Heart right ventricle (tissue), 16 donors: Measurements from ENCODE around the gene AKT1S1. TPM values are rescaled to one million over a fixed set of nuclear protein-coding genes. Genes with fewer than 3 reads are reported as not detected.

Source experiments
- ATAC-seq, 8 donors: fragments of 200-7000 bp; cut with Tn5 transposase; one replicate each; pipeline ENCODE4 v1.9.1; 2020; ENCODE audit warnings: mild to moderate bottlenecking in 8 of 8, moderate library complexity in 8 of 8, moderate number of reproducible peaks in 1 of 8
- DNase-seq, 2 donors: peaks; one replicate each; pipeline ENCODE4 v3.0.0-alpha.2; 2020
- H3K27ac ChIP-seq, 10 donors: fragments of 200-600 bp; sonication (generic) in 2 of 10; one replicate each; pipeline versions ENCODE4 v1.5.0 to v1.8.0; 2020 to 2022; ENCODE audit warnings: mild to moderate bottlenecking in 3 of 10
- H3K27me3 ChIP-seq, 7 donors: fragments of 200-600 bp; one replicate each; pipeline ENCODE4 v1.8.0; 2021 to 2022; ENCODE audit warnings: mild to moderate bottlenecking in 2 of 7
- H3K36me3 ChIP-seq, 9 donors: fragments of 200-600 bp; sonication (generic) in 1 of 9; one replicate each; pipeline versions ENCODE4 v1.5.0 to v1.8.0; 2020 to 2022; ENCODE audit warnings: mild to moderate bottlenecking in 2 of 9
- H3K4me1 ChIP-seq, 9 donors: fragments of 200-600 bp; sonication (generic) in 1 of 9; one replicate each; pipeline versions ENCODE4 v1.5.0 to v1.8.0; 2020 to 2022; ENCODE audit warnings: mild to moderate bottlenecking in 4 of 9
- H3K4me3 ChIP-seq, 10 donors: fragments of 200-600 bp; sonication (generic) in 2 of 10; one replicate each; pipeline versions ENCODE4 v1.5.0 to v1.8.0; 2020 to 2022; ENCODE audit warnings: mild to moderate bottlenecking in 7 of 10, moderate library complexity in 2 of 10
- H3K9me3 ChIP-seq, 11 donors: fragments of 200-600 bp in 10 of 11; sonication (generic) in 2 of 11; one replicate each; pipeline versions ENCODE4 v1.5.0 to v1.8.0; 2013 to 2022; ENCODE audit warnings: mild to moderate bottlenecking in 2 of 11, control low read depth in 1 of 11, moderate library complexity in 1 of 11
- WGBS, 2 donors: extraction: QIAGEN DNeasy Blood & Tissue Kit; methylation state at CpG; one replicate each; pipeline ENCODE4 v1.1.7; 2013; ENCODE audit warnings: inconsistent platforms in 1 of 2; 5-methylcytosine and 5-hydroxymethylcytosine counted together
- intact Hi-C, 10 donors: fragments of 100-400 bp; cut with DNase I; formaldehyde crosslinking; loops; one replicate each; pipeline versions ENCODE4 v1.11.1 to v1.14.2; 2022
- polyA plus RNA-seq, 2 donors: library from polyadenylated mRNA; stranded (reverse); fragments of 200-250 nt; gene quantifications; one replicate each; pipeline ENCODE4 v1.2.3, GENCODE V29; 2013
- total RNA-seq, 10 donors: library from RNA; stranded (reverse); fragmentation: NEBNext Ultra II Directional in 3 of 10; extraction: Animal tissue kit (Norgen Biotek cat#: 25700) in 3 of 10; gene quantifications; one replicate each; pipeline versions ENCODE4 v1.2.1 to v1.2.4, GENCODE V29; 2021 to 2023
- TF ChIP-seq, protein P1 (sequence below), 9 donors: fragments of 200-600 bp; sonication (generic) in 2 of 9; IDR thresholded peaks; one replicate each; pipeline versions ENCODE4 v1.5.0 to v1.8.0; 2021 to 2022; ENCODE audit warnings: antibody characterized with exemption in 9 of 9, mild to moderate bottlenecking in 5 of 9, moderate library complexity in 1 of 9
- donor health status: Arrhythmogenic right ventricular cardiomyopathy.
- donor health status: ischemic (EF 13 %, LVEDD 7.1; RV severe dilation, severe dysfunction).
- donor health status: healthy with polysubstance abuse.
- donor health status: DM: no; HTN: yes; CAD: no.
- donor health status: DM: no; HTN: no; CAD: no.
- donor health status: ischemic (EF 25% LVEDD 6.9; RV normal size, moderate dysfunction).
- donor health status: ischemic (EF 25% LVEDD 5.7; RV mildly dilated, moderate dysfunction).
- donor health status: healthy.
- donor health status: DM: yes; HTN: yes; CAD: no.
- donor health status: Ischemic cardiomyopathy.
- donor health status: ischemic (EF 35%, LVEDD 5.7; RV mildly dilated, moderate dysfunction).
- donor health status: nonischemic (EF 11% LVEDD 7.7; RV severe dilation, severe dysfunction).
- donor health status: DM: yes; HTN: yes; CAD: no.
- donor health status: PGD.
- donor health status: ischemic (EF 29% LVEDD 5.4; RV normal size, mild dysfunction).
- donor health status: nonischemic (EF 23%, LVEDD 6.1; RV moderate dilation, normal function).

AKT1S1 gene
- total and polyA plus RNA-seq, 12 donors: 26.0 to 51.9 (median 32.8) TPM

GRCh38 chr19:49854378-49855263 lies 22.5 kb downstream of the AKT1S1 start:
- Histone ChIP-seq H3K27ac (peak overlapping the region in 1 of 10 donors; percentile 16), H3K27me3 (no peaks in the 10 kb centered on the region), H3K4me3 (no peak overlapping the region), H3K4me1 (peaks cover 9 to 40% (median 29%) of the 10 kb centered on the region in 9 donors), H3K9me3 (peaks cover 0 to under 1% (median 0%) of the 10 kb centered on the region in 11 donors), H3K36me3 (peaks cover 0 to 55% (median 23%) of the 10 kb centered on the region in 9 donors)
- intact Hi-C loops: loop anchor here in 4 of 10 donors (5.0 kb wide), 2 partner anchors 37 to 42 kb away; partner anchors contain the start of genes FUZ (in 3 of the 4) and MED25 (in 1 of the 4)
- no peak for DNase-seq
- no peak for ATAC-seq
- WGBS, 2 donors: 88 to 90% methylated on average over 39 of the region's 39 CpGs
- TF ChIP-seq, protein P1, sequence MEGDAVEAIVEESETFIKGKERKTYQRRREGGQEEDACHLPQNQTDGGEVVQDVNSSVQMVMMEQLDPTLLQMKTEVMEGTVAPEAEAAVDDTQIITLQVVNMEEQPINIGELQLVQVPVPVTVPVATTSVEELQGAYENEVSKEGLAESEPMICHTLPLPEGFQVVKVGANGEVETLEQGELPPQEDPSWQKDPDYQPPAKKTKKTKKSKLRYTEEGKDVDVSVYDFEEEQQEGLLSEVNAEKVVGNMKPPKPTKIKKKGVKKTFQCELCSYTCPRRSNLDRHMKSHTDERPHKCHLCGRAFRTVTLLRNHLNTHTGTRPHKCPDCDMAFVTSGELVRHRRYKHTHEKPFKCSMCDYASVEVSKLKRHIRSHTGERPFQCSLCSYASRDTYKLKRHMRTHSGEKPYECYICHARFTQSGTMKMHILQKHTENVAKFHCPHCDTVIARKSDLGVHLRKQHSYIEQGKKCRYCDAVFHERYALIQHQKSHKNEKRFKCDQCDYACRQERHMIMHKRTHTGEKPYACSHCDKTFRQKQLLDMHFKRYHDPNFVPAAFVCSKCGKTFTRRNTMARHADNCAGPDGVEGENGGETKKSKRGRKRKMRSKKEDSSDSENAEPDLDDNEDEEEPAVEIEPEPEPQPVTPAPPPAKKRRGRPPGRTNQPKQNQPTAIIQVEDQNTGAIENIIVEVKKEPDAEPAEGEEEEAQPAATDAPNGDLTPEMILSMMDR (IDR thresholded peaks at IDR 0.05): no peak

- TF ChIP-seq, protein P1 (IDR thresholded peaks at IDR 0.05): no peak
- Histone ChIP-seq H3K4me3 (no peak overlapping the region), H3K27ac (no peak overlapping the region), H3K27me3 (no peaks in the 10 kb centered on the region), H3K4me1 (peaks cover 9 to 40% (median 29%) of the 10 kb centered on the region in 9 donors), H3K36me3 (peaks cover 0 to 48% (median 21%) of the 10 kb centered on the region in 9 donors), H3K9me3 (peaks cover 0 to 8% (median 0%) of the 10 kb centered on the region in 11 donors)
- DNase-seq (no peak), ATAC-seq (no peak)
- intact Hi-C loops: loop anchor here in 4 of 10 donors (5.0 kb wide), 2 partner anchors 37 to 42 kb away; partner anchors contain the start of genes FUZ (in 3 of the 4) and MED25 (in 1 of the 4)
- WGBS, 2 donors: 88 to 89% methylated on average over 10 of the region's 10 CpGs
Measured at GRCh38 chr19:49853852-49854377, 23.2 kb downstream of the AKT1S1 start.

- Histone ChIP-seq H3K4me1 (peaks cover 9 to 49% (median 29%) of the 10 kb centered on the region in 9 donors), H3K36me3 (peaks cover 0 to 36% (median 14%) of the 10 kb centered on the region in 9 donors), H3K9me3 (peaks cover 0 to 10% (median 0%) of the 10 kb centered on the region in 11 donors), H3K27ac (no peak overlapping the region), H3K27me3 (no peaks in the 10 kb centered on the region), H3K4me3 (peak overlapping the region in 6 of 10 donors; percentile 74 to 100 (median 84))
- 76 to 77% methylated on average over 14 of the region's 14 CpGs for whole genome bisulfite sequencing, 2 donors
- TF ChIP-seq, protein P1 (IDR thresholded peaks at IDR 0.05): no peak
- ATAC-seq (no peak), DNase-seq (no peak)
- intact Hi-C loops: loop anchor here in 4 of 10 donors (5.0 kb wide), 2 partner anchors 35 to 40 kb away; partner anchors contain the start of genes FUZ (in 3 of the 4) and MED25 (in 1 of the 4)
Measured at GRCh38 chr19:49852631-49853126, 24.5 kb downstream of the AKT1S1 start.
